Measurements from ENCODE around the gene STK17B.

DNA sequence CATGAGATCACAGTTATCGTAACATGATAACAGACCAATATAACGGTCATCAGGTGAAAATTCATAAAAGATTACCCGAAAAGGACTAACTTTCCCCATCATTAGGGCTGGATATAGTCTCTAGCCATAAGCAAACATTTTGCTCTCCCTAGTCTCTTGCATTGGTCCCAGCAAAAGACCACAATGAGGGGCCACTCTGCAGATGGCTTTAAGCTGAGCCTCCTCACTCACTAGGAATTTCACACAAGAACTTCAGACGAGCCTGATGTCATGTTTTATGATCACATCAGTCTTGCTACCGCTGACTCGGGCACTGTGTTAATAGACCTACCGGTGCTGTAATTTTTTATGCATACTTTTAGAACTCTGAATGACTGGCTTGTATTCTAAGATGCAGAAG, 35.2 kb downstream of the STK17B start:
- no peak for TF ChIP-seq BCL3 (CRISPR knock-in tag; IDR thresholded peaks at IDR 0.05)
- TF ChIP-seq, protein P1, sequence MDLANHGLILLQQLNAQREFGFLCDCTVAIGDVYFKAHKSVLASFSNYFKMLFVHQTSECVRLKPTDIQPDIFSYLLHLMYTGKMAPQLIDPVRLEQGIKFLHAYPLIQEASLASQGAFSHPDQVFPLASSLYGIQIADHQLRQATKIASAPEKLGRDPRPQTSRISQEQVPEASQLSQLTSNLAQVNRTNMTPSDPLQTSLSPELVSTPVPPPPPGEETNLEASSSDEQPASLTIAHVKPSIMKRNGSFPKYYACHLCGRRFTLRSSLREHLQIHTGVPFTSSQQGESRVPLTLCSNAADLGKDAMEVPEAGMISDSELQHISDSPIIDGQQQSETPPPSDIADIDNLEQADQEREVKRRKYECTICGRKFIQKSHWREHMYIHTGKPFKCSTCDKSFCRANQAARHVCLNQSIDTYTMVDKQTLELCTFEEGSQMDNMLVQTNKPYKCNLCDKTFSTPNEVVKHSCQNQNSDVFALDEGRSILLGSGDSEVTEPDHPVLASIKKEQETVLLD (CRISPR knock-in tag; IDR thresholded peaks at IDR 0.05; ENCODE audit: low read depth), result no peak
- no peak for TF ChIP-seq MBNL3 (CRISPR knock-in tag; conservative IDR thresholded peaks at IDR 0.05)
- TF ChIP-seq, protein P2, sequence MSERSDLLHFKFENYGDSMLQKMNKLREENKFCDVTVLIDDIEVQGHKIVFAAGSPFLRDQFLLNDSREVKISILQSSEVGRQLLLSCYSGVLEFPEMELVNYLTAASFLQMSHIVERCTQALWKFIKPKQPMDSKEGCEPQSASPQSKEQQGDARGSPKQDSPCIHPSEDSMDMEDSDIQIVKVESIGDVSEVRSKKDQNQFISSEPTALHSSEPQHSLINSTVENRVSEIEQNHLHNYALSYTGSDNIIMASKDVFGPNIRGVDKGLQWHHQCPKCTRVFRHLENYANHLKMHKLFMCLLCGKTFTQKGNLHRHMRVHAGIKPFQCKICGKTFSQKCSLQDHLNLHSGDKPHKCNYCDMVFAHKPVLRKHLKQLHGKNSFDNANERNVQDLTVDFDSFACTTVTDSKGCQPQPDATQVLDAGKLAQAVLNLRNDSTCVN (CRISPR knock-in tag; IDR thresholded peaks at IDR 0.05; ENCODE audit: borderline replicate concordance), result no peak
- TF ChIP-seq MED8 (CRISPR knock-in tag; IDR thresholded peaks at IDR 0.05; ENCODE audit: insufficient replicate concordance), result no peak
- TF ChIP-seq ZNF292 (CRISPR knock-in tag; IDR thresholded peaks at IDR 0.05; ENCODE audit: borderline replicate concordance, low read depth), result no peak
- TF ChIP-seq ZBTB39 (CRISPR knock-in tag; IDR thresholded peaks at IDR 0.05), result no peak
- no peak for TF ChIP-seq EP300 (IDR thresholded peaks at IDR 0.05; ENCODE audit: low read depth in 2 of 2, low read length in 2 of 2)
- no peak for TF ChIP-seq EP300 (CRISPR knock-in tag; IDR thresholded peaks at IDR 0.05; ENCODE audit: borderline replicate concordance)
- no peak for TF ChIP-seq EZH2 (conservative IDR thresholded peaks at IDR 0.05; ENCODE audit: low read depth, low read length)

Data from HepG2 (cell line).